GM15510 (cell line): Measurements from ENCODE around the gene CNFN.

Experiments used
- POLR2A ChIP-seq: IDR thresholded peaks from 3 replicates; pipeline ENCODE4 v1.6.1; 2011; ENCODE audit warnings: borderline replicate concordance; ENCODE audit not compliant: insufficient read length; ENCODE audit errors: extremely low read depth

CNFN gene

GRCh38 chr19:42370068-42370520 is 20.0 kb downstream of the CNFN start:
- TF ChIP-seq POLR2A = no peak

GRCh38 chr19:42369433-42370067 is 20.5 kb downstream of the CNFN start:
- TF ChIP-seq POLR2A = no peak

GRCh38 chr19:42368765-42369164 is 21.3 kb downstream of the CNFN start:
- TF ChIP-seq POLR2A = no peak

GRCh38 chr19:42368360-42368759 is 21.7 kb downstream of the CNFN start:
- no peak for TF ChIP-seq POLR2A

GRCh38 chr19:42367929-42368328 is 22.2 kb downstream of the CNFN start:
- TF ChIP-seq POLR2A = no peak

GRCh38 chr19:42366673-42367072 is 23.4 kb downstream of the CNFN start:
- no peak for TF ChIP-seq POLR2A

GRCh38 chr19:42363614-42364346 is 26.3 kb downstream of the CNFN start:
- TF ChIP-seq POLR2A = no peak

- TF ChIP-seq POLR2A = no peak
Measured at GRCh38 chr19:42362891-42363440, 27.1 kb downstream of the CNFN start.

GRCh38 chr19:42362342-42362741 is 27.8 kb downstream of the CNFN start:
- no peak for TF ChIP-seq POLR2A

- no peak for TF ChIP-seq POLR2A
Measured at GRCh38 chr19:42361545-42361910, 28.6 kb downstream of the CNFN start.

- no peak for TF ChIP-seq POLR2A
Measured at GRCh38 chr19:42360787-42361544, 29.1 kb downstream of the CNFN start.

GRCh38 chr19:42357290-42357689 is 32.8 kb downstream of the CNFN start:
- TF ChIP-seq POLR2A = no peak

GRCh38 chr19:42356686-42357085 is 33.4 kb downstream of the CNFN start:
- no peak for TF ChIP-seq POLR2A

GRCh38 chr19:42355896-42356295 is 34.2 kb downstream of the CNFN start:
- TF ChIP-seq POLR2A = no peak

- TF ChIP-seq POLR2A = no peak
Measured at GRCh38 chr19:42353341-42354015, 36.6 kb downstream of the CNFN start.
